SJCRH30 (cell line): ENCODE results near the gene NGEF. TPM values are rescaled to one million over a fixed set of nuclear protein-coding genes. Genes with fewer than 3 reads are reported as not detected.

Source experiments
- DNase-seq, 2 experiments: peaks; one replicate each; pipeline ENCODE4 v3.0.0-alpha.2; 2015 to 2020
- H3K27ac ChIP-seq: fragments of 250-450 bp; sonication (Bioruptor Pico); 2 replicates; pipeline ENCODE4 v1.5.1; 2020; ENCODE audit warnings: mild to moderate bottlenecking, moderate library complexity
- H3K27me3 ChIP-seq: fragments of 250-450 bp; sonication (Bioruptor Pico); 2 replicates; pipeline ENCODE4 v1.5.1; 2020; ENCODE audit warnings: mild to moderate bottlenecking, moderate library complexity
- H3K36me3 ChIP-seq: fragments of 250-450 bp; sonication (Bioruptor Pico); 2 replicates; pipeline ENCODE4 v1.5.1; 2020; ENCODE audit warnings: mild to moderate bottlenecking, moderate library complexity
- H3K4me1 ChIP-seq: fragments of 250-450 bp; sonication (Bioruptor Pico); 2 replicates; pipeline ENCODE4 v1.5.1; 2020; ENCODE audit warnings: mild to moderate bottlenecking, moderate library complexity
- H3K4me3 ChIP-seq: fragments of 250-450 bp; sonication (Bioruptor Pico); 2 replicates; pipeline ENCODE4 v1.5.1; 2020; ENCODE audit warnings: mild to moderate bottlenecking, moderate library complexity
- H3K9me3 ChIP-seq: fragments of 250-450 bp; sonication (Bioruptor Pico); replicated peaks from 2 replicates; pipeline ENCODE4 v1.5.1; 2020; ENCODE audit warnings: mild to moderate bottlenecking, moderate library complexity
- total RNA-seq: library from RNA; depleted of rRNA; stranded (reverse); fragments of >200 nt; shearing (Covaris generic); gene quantifications from 2 replicates; pipeline ENCODE4 v1.2.3, GENCODE V29; 2014; rRNA removed

The NGEF gene
- total RNA-seq, 1 experiment from 2014 or later: not detected

- H3K27ac ChIP-seq: no peak overlapping the region
- H3K27me3 ChIP-seq: no peaks in the 10 kb centered on the region
- H3K9me3 ChIP-seq: no peaks in the 10 kb centered on the region
- peak; percentile 14 to 48 for DNase-seq
- H3K4me1 ChIP-seq: no peaks in the 10 kb centered on the region; the same call in 1 of the 2 replicates
- peaks cover 66% of the 10 kb centered on the region for H3K36me3 ChIP-seq
- H3K4me3 ChIP-seq: no peak overlapping the region
Measured at GRCh38 chr2:232835687-232836208, 177.3 kb downstream of the NGEF start.

DNA sequence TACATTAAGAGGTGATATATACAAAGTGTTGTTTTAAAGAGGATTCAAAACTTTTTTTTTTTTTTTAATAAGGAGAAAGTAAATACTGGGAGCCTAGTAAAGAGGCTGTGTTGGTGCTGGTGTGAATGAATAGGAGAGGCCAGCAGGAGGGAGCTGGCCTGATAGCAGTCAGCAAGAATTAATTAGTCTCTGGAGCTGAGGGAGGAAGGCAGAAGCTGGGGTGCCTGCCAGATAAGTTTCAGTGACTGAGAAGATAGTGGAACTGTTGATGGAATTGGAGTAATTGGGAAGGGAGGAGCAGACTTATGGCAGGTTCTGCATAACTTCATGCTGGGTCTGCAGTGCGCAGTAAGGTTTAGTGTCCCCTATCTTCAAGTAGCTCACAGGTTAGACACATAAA is 179.2 kb downstream of the NGEF start:
- no peaks in the 10 kb centered on the region for H3K27me3 ChIP-seq
- no peaks in the 10 kb centered on the region; the same call in 1 of the 2 replicates for H3K4me1 ChIP-seq
- DNase-seq: no peak
- H3K9me3 ChIP-seq: no peaks in the 10 kb centered on the region
- no peak overlapping the region for H3K27ac ChIP-seq
- H3K4me3 ChIP-seq: no peak overlapping the region
- peaks cover 62% of the 10 kb centered on the region for H3K36me3 ChIP-seq

DNA sequence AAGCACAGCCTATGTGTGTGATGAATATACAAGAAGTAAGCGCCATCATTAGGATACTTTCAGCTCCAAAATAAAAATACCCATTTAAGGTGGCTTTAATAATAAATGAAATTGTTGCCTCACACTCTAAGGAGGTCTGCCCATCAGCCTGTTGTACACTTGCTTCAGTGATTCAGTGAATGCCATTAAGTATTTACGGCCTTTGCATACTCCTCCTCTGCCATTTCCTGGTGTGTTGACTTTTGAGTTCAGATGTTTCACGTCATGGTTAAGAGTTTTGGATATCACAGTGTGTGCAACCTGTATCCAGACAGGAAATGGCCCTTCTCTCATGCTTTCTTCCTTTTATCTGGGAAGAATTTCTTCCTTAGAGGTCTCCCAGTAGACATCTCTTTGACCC is 181.6 kb downstream of the NGEF start:
- Histone ChIP-seq H3K27me3 (no peaks in the 10 kb centered on the region), H3K27ac (no peak overlapping the region), H3K4me1 (no peaks in the 10 kb centered on the region; the same call in 1 of the 2 replicates), H3K9me3 (no peaks in the 10 kb centered on the region), H3K36me3 (peaks cover 59% of the 10 kb centered on the region), H3K4me3 (no peak overlapping the region)
- DNase-seq: no peak

DNA sequence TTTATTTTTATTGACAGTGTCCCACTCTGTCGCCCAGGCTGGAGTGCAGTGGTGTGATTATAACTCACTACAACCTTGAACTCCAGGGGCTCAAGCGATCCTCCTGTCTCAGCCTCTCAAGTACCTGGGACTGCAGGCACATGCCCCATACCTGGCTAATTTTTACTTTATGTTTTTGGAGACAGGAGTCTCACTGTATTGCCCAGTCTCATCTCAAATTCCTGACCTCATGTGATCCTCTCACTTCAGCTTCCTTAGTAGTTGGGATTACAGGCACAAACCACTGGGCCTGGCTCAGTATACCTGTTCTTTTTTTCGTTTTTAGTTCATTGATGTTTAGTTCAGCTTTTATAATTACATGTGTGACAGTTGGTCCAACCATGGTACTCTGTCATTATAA is 183.1 kb downstream of the NGEF start:
- no peaks in the 10 kb centered on the region; the same call in 1 of the 2 replicates for H3K4me1 ChIP-seq
- no peaks in the 10 kb centered on the region for H3K9me3 ChIP-seq
- no peak overlapping the region for H3K4me3 ChIP-seq
- no peak for DNase-seq
- peaks cover 65% of the 10 kb centered on the region for H3K36me3 ChIP-seq
- no peak overlapping the region for H3K27ac ChIP-seq
- no peaks in the 10 kb centered on the region for H3K27me3 ChIP-seq

Other genes with a start within 250 kb of the NGEF start
- gene KCNJ13, start 236.7 kb downstream of the NGEF start, total RNA-seq: not detected in 2 replicates
- 0.33 and 0.75 TPM in 2 replicates for gene SNORC, start 143.0 kb downstream of the NGEF start, total RNA-seq
- not detected in 2 replicates for gene NEU2, start 19.4 kb upstream of the NGEF start, total RNA-seq
- 0.47 and 0.68 TPM in 2 replicates for gene INPP5D, start 47.1 kb upstream of the NGEF start, total RNA-seq
- 26.6 and 28.9 TPM in 2 replicates for gene ATG16L1, start 238.4 kb upstream of the NGEF start, total RNA-seq